ENCODE results near the gene TFF3. TPM values are rescaled to one million over a fixed set of nuclear protein-coding genes. Genes with fewer than 3 reads are reported as not detected.
"Not testable (repeated sequence)": the region's sequence is repeated elsewhere in the genome, so short reads cannot be mapped to it uniquely, and the experiment has no call there.

The TFF3 gene
- total and polyA plus RNA-seq, 10 donors = 28.9 to 123 (median 72.7) TPM

DNA sequence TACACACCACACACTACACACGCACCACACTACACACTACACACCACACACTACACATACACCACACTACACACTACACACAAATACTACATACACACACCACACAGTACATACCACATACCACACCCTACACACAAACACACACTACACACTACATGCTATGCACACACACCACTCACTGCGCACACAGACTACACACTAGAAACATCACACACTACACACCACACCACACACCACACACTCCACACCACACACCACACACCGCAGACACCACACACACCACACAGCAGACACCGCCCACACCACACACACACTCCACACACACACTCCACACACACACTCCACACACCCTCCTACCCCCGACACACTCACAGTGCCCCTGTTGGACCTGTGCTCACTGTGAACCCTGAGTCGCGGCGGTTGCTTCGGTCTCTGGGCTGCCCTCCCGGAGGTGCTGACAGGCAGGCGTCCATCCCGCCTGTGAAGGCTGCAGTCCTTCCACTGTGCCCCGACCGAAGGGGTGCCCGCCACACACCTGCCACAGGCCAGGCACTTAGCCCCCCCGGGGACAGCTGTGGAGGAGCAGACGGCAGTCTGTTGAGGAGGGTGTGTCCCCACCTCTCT, 21.4 kb downstream of the TFF3 start:
- intact Hi-C loops (cut with DNase I; ENCODE audit: low total_unique reads) = no loop called here
- TF ChIP-seq POLR2AphosphoS5 (IDR thresholded peaks at IDR 0.05) (no peak), CTCF (IDR thresholded peaks at IDR 0.05 in 8 of 11, conservative IDR thresholded peaks at IDR 0.05 in 3 of 11) (no peak), POLR2A (IDR thresholded peaks at IDR 0.05) (no peak)
- H3K27me3 ChIP-seq (replicated peaks in 1 of 7) = peaks cover 0 to 5% (median 0%) of the 10 kb centered on the region in 7 donors
- H3K4me3 ChIP-seq = no peak overlapping the region
- peaks cover 0 to 21% (median 0%) of the 10 kb centered on the region in 6 donors for H3K4me1 ChIP-seq
- no peaks in the 10 kb centered on the region for H3K9me3 ChIP-seq
- WGBS, 5 donors = 91 to 96% (median 93%) methylated on average over 14 to 17 of the region's 17 CpGs
- peak overlapping the region in 1 of 8 donors; percentile 21 for H3K27ac ChIP-seq
- DNase-seq = no peak
- H3K36me3 ChIP-seq = peaks cover 0 to 100% (median 50%) of the 10 kb centered on the region in 6 donors

- peaks cover 0 to 100% (median 60%) of the 10 kb centered on the region in 6 donors for H3K36me3 ChIP-seq
- intact Hi-C loops (cut with DNase I; ENCODE audit: low total_unique reads) = not testable (repeated sequence)
- WGBS, 5 donors = 85 to 96% (median 93%) methylated on average over 4 of the region's 4 CpGs
Measured at GRCh38 chr21:42292563-42293142, 22.6 kb downstream of the TFF3 start.

GRCh38 chr21:42291751-42292562, 23.3 kb downstream of the TFF3 start:
- H3K27me3 ChIP-seq (replicated peaks in 1 of 7) = peaks cover 0 to 5% (median 0%) of the 10 kb centered on the region in 7 donors
- intact Hi-C loops (cut with DNase I; ENCODE audit: low total_unique reads) = no loop called here
- 86 to 93% (median 89%) methylated on average over 16 to 22 of the region's 22 CpGs for WGBS, 5 donors
- TF ChIP-seq POLR2AphosphoS5 (IDR thresholded peaks at IDR 0.05) (peak in 2 of 3 donors; percentile 32 to 38), POLR2A (IDR thresholded peaks at IDR 0.05) (no peak)
- no peak overlapping the region for H3K4me3 ChIP-seq
- H3K9me3 ChIP-seq = no peaks in the 10 kb centered on the region
- no peak for DNase-seq
- H3K4me1 ChIP-seq = peaks cover 0 to 17% (median 0%) of the 10 kb centered on the region in 6 donors
- H3K36me3 ChIP-seq = peaks cover 0 to 100% (median 60%) of the 10 kb centered on the region in 6 donors
- peak overlapping the region in 1 of 8 donors; percentile 5 for H3K27ac ChIP-seq

More at GRCh38 chr21:42292563-42293142, 22.6 kb downstream of the TFF3 start:
- peak overlapping the region in 1 of 8 donors; percentile 21 for H3K27ac ChIP-seq
- H3K9me3 ChIP-seq; DNase-seq; H3K4me3 ChIP-seq; H3K27me3 ChIP-seq (replicated peaks in 1 of 7): not testable (repeated sequence)
- peaks cover 0 to 17% (median 0%) of the 10 kb centered on the region in 6 donors for H3K4me1 ChIP-seq

GRCh38 chr21:42291003-42291750, 24.0 kb downstream of the TFF3 start:
- TF ChIP-seq POLR2A (IDR thresholded peaks at IDR 0.05) = no peak
- TF ChIP-seq POLR2AphosphoS5 (IDR thresholded peaks at IDR 0.05) = peak in 2 of 3 donors; percentile 42 to 49
- DNase-seq = no peak
- intact Hi-C loops (cut with DNase I; ENCODE audit: low total_unique reads) = no loop called here
- no peak overlapping the region for H3K4me3 ChIP-seq
- peaks cover 0 to 23% (median 4%) of the 10 kb centered on the region in 6 donors for H3K4me1 ChIP-seq
- H3K9me3 ChIP-seq = no peaks in the 10 kb centered on the region
- peaks cover 0 to 5% (median 0%) of the 10 kb centered on the region in 7 donors for H3K27me3 ChIP-seq (replicated peaks in 1 of 7)
- WGBS, 5 donors = 90 to 93% (median 91%) methylated on average over 23 to 35 of the region's 35 CpGs
- peak overlapping the region in 3 of 8 donors; percentile 10 to 26 (median 23) for H3K27ac ChIP-seq
- H3K36me3 ChIP-seq = peaks cover 0 to 100% (median 59%) of the 10 kb centered on the region in 6 donors

DNA sequence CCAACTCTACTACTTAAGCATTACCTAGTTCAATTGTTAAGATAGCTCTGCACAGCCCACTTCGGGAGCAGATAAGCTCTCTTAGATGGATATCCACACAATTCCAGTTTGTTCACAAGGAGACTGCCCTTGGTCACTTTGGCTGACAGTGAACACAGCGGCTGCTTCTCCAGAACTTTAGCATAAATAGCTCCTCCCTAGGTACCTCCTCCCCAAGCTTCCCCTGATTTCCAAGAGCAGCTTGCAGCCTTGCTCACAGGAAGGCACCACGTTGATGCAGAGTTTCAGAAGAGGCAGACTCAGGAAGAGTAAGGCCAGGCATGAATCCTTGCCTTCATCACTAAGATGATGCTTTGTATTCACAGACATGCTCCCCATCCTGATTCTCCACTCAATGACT, 24.7 kb downstream of the TFF3 start:
- Histone ChIP-seq H3K9me3 (no peaks in the 10 kb centered on the region), H3K27ac (peak overlapping the region in 3 of 8 donors; percentile 10 to 26 (median 23)), H3K4me1 (peaks cover 0 to 30% (median 9%) of the 10 kb centered on the region in 6 donors), H3K4me3 (no peak overlapping the region), H3K27me3 (replicated peaks in 1 of 7) (peaks cover 0 to 5% (median 0%) of the 10 kb centered on the region in 7 donors), H3K36me3 (peaks cover 0 to 100% (median 59%) of the 10 kb centered on the region in 6 donors)
- no peak for DNase-seq
- no peak for TF ChIP-seq POLR2AphosphoS5 (IDR thresholded peaks at IDR 0.05)
- TF ChIP-seq POLR2A (IDR thresholded peaks at IDR 0.05) = no peak
- TF ChIP-seq CTCF (IDR thresholded peaks at IDR 0.05 in 8 of 11, conservative IDR thresholded peaks at IDR 0.05 in 3 of 11) = no peak
- WGBS, 5 donors = 34 to 68% (median 48%) methylated on average over 3 of the region's 3 CpGs
- intact Hi-C loops (cut with DNase I; ENCODE audit: low total_unique reads) = no loop called here

Measured in spleen (tissue), 11 donors.